ENCODE results near the gene TRAIP. TPM values are rescaled to one million over a fixed set of nuclear protein-coding genes. Genes with fewer than 3 reads are reported as not detected.

The TRAIP gene
- total and polyA plus RNA-seq, 4 donors = 2.4 to 7.8 (median 6.5) TPM

DNA sequence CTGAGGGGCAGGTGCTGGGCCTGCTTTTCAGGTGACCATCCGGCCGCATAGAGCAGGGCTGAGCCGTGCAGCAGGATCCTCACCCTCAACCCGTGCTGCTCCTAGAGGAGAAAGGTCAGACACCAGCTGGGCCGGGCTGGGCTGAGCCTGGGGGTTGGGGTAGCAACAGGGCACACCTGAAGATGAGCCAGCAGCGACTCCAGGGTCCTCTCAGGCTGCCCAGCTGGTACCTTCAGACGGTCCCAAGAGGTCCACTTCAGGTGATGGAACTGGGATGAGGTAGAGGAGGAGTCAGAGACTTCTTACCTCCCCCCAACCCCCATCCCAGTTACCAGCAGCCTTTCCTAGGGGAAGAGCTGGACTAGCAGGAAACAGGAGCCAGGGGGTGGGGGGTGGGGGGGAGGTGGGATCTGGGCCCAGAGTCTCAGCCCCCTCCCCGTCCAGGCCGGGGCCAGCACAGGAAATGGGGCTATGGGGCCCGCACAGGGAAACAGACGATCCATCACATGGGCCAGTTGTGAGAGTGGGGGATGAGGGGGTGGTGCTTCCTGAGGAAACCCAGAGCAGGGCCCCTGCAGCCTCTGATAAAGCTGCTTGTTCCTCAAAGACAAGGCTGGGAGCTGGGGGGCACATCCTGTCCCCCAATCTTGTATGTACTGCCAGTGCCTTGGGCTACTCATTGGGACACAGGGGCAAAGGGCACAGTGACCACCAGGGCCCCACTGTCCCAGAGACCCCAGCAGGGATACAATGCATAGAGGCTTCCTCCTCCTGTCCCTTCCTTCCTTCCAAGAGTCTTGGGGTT lies 50.3 kb downstream of the TRAIP start:
- Histone ChIP-seq H3K4me3 (ENCODE audit: low read depth, low read length) (no peak overlapping the region), H3K36me3 (ENCODE audit: control insufficient read depth, insufficient read depth, low read length) (peaks cover 27% of the 10 kb centered on the region), H3K4me1 (ENCODE audit: control insufficient read depth, insufficient read depth, low read length) (peaks cover 56% of the 10 kb centered on the region), H3K27ac (ENCODE audit: low read depth, low read length) (peak overlapping the region; percentile 89), H3K9me3 (ENCODE audit: control insufficient read depth, insufficient read depth, low read length) (no peaks in the 10 kb centered on the region), H3K27me3 (ENCODE audit: control insufficient read depth, insufficient read depth, low read length) (no peaks in the 10 kb centered on the region)
- DNase-seq (ENCODE audit: low read depth in 4 of 6, low spot score in 6 of 6) = peak in 1 of 6 donors; percentile 50
- 64% methylated on average over 6 of the region's 11 CpGs for WGBS (ENCODE audit: insufficient coverage)

DNA sequence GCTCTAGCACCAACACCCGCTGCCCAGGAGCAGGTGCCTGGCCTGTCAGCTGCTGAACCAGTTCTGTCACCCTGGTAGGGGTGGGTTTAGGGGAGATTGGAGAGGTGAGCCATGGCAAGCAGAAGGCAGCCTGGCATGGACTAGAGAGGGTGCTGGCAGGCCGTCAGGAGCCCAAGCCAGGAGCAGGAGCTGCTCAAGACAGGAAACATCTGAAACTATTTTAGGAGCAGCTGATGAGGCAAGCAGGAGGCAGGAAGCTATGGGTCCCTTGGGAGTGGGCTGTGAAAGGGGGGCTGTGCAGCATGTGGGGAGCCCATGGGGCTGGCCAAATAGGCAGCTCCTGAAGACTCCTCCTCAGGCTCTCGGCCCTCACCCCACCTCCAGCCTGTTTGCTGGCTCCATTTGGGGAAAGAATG lies 51.0 kb downstream of the TRAIP start:
- DNase-seq (ENCODE audit: low read depth in 4 of 6, low spot score in 6 of 6) = peak in 2 of 6 donors; percentile 42 to 74
- H3K36me3 ChIP-seq (ENCODE audit: control insufficient read depth, insufficient read depth, low read length) = peaks cover 25% of the 10 kb centered on the region
- peaks cover 56% of the 10 kb centered on the region for H3K4me1 ChIP-seq (ENCODE audit: control insufficient read depth, insufficient read depth, low read length)
- H3K9me3 ChIP-seq (ENCODE audit: control insufficient read depth, insufficient read depth, low read length) = no peaks in the 10 kb centered on the region
- H3K4me3 ChIP-seq (ENCODE audit: low read depth, low read length) = no peak overlapping the region
- H3K27me3 ChIP-seq (ENCODE audit: control insufficient read depth, insufficient read depth, low read length) = no peaks in the 10 kb centered on the region
- peak overlapping the region; percentile 85 for H3K27ac ChIP-seq (ENCODE audit: low read depth, low read length)
- WGBS (ENCODE audit: insufficient coverage) = 79% methylated on average over 1 of the region's 3 CpGs

- no peaks in the 10 kb centered on the region for H3K9me3 ChIP-seq (ENCODE audit: control insufficient read depth, insufficient read depth, low read length)
- H3K36me3 ChIP-seq (ENCODE audit: control insufficient read depth, insufficient read depth, low read length) = peaks cover 16% of the 10 kb centered on the region
- H3K4me3 ChIP-seq (ENCODE audit: low read depth, low read length) = peak overlapping the region; percentile 86
- peaks cover 56% of the 10 kb centered on the region for H3K4me1 ChIP-seq (ENCODE audit: control insufficient read depth, insufficient read depth, low read length)
- no peaks in the 10 kb centered on the region for H3K27me3 ChIP-seq (ENCODE audit: control insufficient read depth, insufficient read depth, low read length)
- WGBS (ENCODE audit: insufficient coverage) = 72% methylated on average over 24 of the region's 26 CpGs
- no peak for DNase-seq (ENCODE audit: low read depth in 4 of 6, low spot score in 6 of 6)
- H3K27ac ChIP-seq (ENCODE audit: low read depth, low read length) = peak overlapping the region; percentile 85
These were observed 52.0 kb downstream of the TRAIP start for GRCh38 chr3:49804141-49805041.

DNA sequence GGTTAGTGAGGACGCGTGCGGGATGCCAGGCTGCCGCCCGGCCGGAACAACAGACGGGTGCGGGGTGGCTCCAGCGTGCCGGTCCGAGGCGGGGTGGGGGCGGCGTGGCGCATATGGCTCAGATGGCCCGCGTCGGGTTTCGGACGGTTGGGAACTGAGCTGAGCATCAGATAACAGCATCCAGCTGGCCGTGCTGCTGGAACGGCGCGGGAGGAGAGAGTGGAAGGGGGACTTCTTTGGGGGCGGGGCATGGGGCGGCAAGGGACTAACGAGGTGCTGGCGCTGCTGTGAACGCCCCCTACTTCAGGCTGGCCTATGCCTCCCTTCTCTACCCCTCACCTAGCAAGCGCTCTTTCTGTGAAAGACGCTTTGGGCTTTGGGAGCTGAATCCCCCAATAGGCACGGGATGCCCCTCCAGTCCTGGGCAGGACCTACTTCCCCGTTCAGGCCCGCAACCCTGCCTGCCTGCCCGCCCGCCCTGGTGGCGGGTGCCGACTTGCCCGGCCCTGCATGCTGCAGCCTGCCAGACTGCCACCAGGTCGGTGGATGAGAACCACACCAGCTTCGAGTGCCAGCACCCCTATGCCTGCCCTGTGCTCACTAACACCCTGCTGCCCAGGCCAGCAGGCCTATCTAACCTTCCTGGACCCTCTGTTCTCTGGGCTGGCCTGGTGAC lies 52.8 kb downstream of the TRAIP start:
- Histone ChIP-seq H3K36me3 (ENCODE audit: control insufficient read depth, insufficient read depth, low read length) (peaks cover 14% of the 10 kb centered on the region), H3K27me3 (ENCODE audit: control insufficient read depth, insufficient read depth, low read length) (no peaks in the 10 kb centered on the region), H3K9me3 (ENCODE audit: control insufficient read depth, insufficient read depth, low read length) (no peaks in the 10 kb centered on the region), H3K4me3 (ENCODE audit: low read depth, low read length) (peak overlapping the region; percentile 86), H3K4me1 (ENCODE audit: control insufficient read depth, insufficient read depth, low read length) (peaks cover 56% of the 10 kb centered on the region), H3K27ac (ENCODE audit: low read depth, low read length) (peak overlapping the region; percentile 85)
- DNase-seq (ENCODE audit: low read depth in 4 of 6, low spot score in 6 of 6) = peak in 1 of 6 donors; percentile 73
- 2% methylated on average over 38 of the region's 41 CpGs for WGBS (ENCODE audit: insufficient coverage)

DNA sequence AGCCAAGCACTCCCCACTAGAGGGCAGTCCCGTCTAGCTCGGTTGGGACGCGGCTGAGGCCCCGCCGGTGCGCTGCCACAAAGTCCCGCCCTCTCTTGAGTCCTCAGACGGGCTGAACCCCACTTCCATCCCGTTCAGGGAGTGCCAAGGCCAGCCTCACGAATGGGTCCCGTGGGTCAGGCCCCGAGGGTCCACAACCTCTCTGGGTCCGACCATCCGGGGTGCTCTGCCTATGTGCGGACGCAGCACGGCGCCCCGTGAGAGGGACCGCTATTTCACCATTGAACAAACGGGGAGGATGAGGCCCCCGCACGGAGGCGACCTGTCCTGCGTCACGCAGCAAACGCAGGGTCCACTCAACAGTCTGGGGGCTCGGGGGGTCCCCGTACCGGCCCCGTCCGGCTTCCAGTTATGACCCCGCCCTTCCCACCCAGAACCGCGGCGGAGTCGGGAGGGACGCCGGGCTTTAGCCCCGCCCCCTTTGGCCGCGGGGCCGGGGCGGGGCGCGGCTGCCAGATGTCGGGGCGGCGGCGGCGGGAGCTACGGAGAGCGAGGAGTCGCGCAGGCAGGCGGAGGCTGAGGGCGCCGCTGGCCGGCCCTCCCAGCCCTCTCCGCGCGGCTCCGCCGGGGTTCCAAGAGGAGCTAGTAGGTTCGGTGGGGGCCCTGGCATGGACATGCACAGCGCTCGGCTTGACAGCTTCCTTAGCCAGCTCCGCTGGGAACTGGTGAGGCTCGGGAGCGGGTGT lies 53.5 kb downstream of the TRAIP start, which contains the start of gene INKA1:
Gene INKA1, plus strand, starts transcription at position 543 of the 746 bp plus-strand sequence. Its CDS starts 132 bp downstream, at position 675.
- peak within 1 kb of the TSS; percentile 87 for H3K27ac ChIP-seq (ENCODE audit: low read depth, low read length)
- H3K4me1 ChIP-seq (ENCODE audit: control insufficient read depth, insufficient read depth, low read length) = peaks cover 53% of the 10 kb centered on the region
- peaks cover 14% of the 10 kb centered on the region for H3K36me3 ChIP-seq (ENCODE audit: control insufficient read depth, insufficient read depth, low read length)
- under 1% methylated on average over 71 of the region's 71 CpGs for WGBS (ENCODE audit: insufficient coverage)
- no peaks in the 10 kb centered on the region for H3K9me3 ChIP-seq (ENCODE audit: control insufficient read depth, insufficient read depth, low read length)
- H3K4me3 ChIP-seq (ENCODE audit: low read depth, low read length) = peak within 1 kb of the TSS; percentile 86
- peak; percentile 82 to 96 (median 83) for DNase-seq (ENCODE audit: low read depth in 4 of 6, low spot score in 6 of 6)
- H3K27me3 ChIP-seq (ENCODE audit: control insufficient read depth, insufficient read depth, low read length) = no peaks in the 10 kb centered on the region

- H3K27ac ChIP-seq (ENCODE audit: low read depth, low read length) = no peak overlapping the region
- no peaks in the 10 kb centered on the region for H3K27me3 ChIP-seq (ENCODE audit: control insufficient read depth, insufficient read depth, low read length)
- H3K36me3 ChIP-seq (ENCODE audit: control insufficient read depth, insufficient read depth, low read length) = peaks cover 14% of the 10 kb centered on the region
- no peaks in the 10 kb centered on the region for H3K9me3 ChIP-seq (ENCODE audit: control insufficient read depth, insufficient read depth, low read length)
- WGBS (ENCODE audit: insufficient coverage) = 86% methylated on average over 2 of the region's 2 CpGs
- no peak for DNase-seq (ENCODE audit: low read depth in 4 of 6, low spot score in 6 of 6)
- H3K4me1 ChIP-seq (ENCODE audit: control insufficient read depth, insufficient read depth, low read length) = peaks cover 36% of the 10 kb centered on the region
- no peak overlapping the region for H3K4me3 ChIP-seq (ENCODE audit: low read depth, low read length)
These were observed 55.2 kb downstream of the TRAIP start for GRCh38 chr3:49801160-49801559.

DNA sequence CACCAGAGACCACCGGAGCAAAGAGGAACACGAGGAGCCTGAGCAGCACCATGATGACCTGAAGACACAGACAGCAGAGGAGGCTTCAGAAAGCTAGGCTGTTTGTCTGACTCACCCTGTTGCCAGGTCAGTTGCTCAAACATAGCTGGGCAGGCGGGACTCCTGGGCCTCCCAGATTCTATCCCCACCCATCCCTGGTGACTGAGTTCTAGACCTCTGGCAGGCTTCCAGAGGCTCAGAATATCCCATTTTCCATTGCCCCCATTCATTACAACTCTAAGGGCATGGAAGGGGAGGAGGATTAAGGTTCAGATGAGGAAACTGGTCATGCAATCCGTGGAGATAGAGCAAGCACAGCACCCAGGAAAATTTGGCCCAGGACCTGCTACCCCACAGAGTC lies 56.6 kb downstream of the TRAIP start, which contains the start of gene CDHR4:
Gene CDHR4, minus strand, starts transcription at position 113 of the 400 bp plus-strand sequence. Its CDS starts 61 bp downstream, at position 52.
- no peaks in the 10 kb centered on the region for H3K9me3 ChIP-seq (ENCODE audit: control insufficient read depth, insufficient read depth, low read length)
- H3K36me3 ChIP-seq (ENCODE audit: control insufficient read depth, insufficient read depth, low read length) = peaks cover 8% of the 10 kb centered on the region
- 86% methylated on average over 3 of the region's 4 CpGs for WGBS (ENCODE audit: insufficient coverage)
- no peak within 1 kb of the TSS for H3K27ac ChIP-seq (ENCODE audit: low read depth, low read length)
- no peaks in the 10 kb centered on the region for H3K27me3 ChIP-seq (ENCODE audit: control insufficient read depth, insufficient read depth, low read length)
- H3K4me3 ChIP-seq (ENCODE audit: low read depth, low read length) = no peak within 1 kb of the TSS
- peaks cover 22% of the 10 kb centered on the region for H3K4me1 ChIP-seq (ENCODE audit: control insufficient read depth, insufficient read depth, low read length)
- no peak for DNase-seq (ENCODE audit: low read depth in 4 of 6, low spot score in 6 of 6)

- H3K4me1 ChIP-seq (ENCODE audit: control insufficient read depth, insufficient read depth, low read length) = peaks cover 15% of the 10 kb centered on the region
- H3K27me3 ChIP-seq (ENCODE audit: control insufficient read depth, insufficient read depth, low read length) = no peaks in the 10 kb centered on the region
- no peak overlapping the region for H3K4me3 ChIP-seq (ENCODE audit: low read depth, low read length)
- peaks cover 1% of the 10 kb centered on the region for H3K36me3 ChIP-seq (ENCODE audit: control insufficient read depth, insufficient read depth, low read length)
- no peaks in the 10 kb centered on the region for H3K9me3 ChIP-seq (ENCODE audit: control insufficient read depth, insufficient read depth, low read length)
- no peak overlapping the region for H3K27ac ChIP-seq (ENCODE audit: low read depth, low read length)
- 50% methylated on average over 1 of the region's 1 CpG for WGBS (ENCODE audit: insufficient coverage)
- no peak for DNase-seq (ENCODE audit: low read depth in 4 of 6, low spot score in 6 of 6)
These were observed 57.3 kb downstream of the TRAIP start for GRCh38 chr3:49799105-49799504.
